Type B pancreatic cell (in vitro differentiated cells): Measurements from ENCODE around the gene FDXACB1. TPM values are rescaled to one million over a fixed set of nuclear protein-coding genes. Genes with fewer than 3 reads are reported as not detected.

ENCODE experiments used
- DNase-seq: peaks from one replicate; pipeline ENCODE4 v3.0.0; 2021; ENCODE audit warnings: mixed read lengths; ENCODE audit not compliant: unreplicated experiment; ENCODE audit errors: extremely low spot score
- H3K27ac Mint-ChIP-seq: 2 replicates; pipeline ENCODE4 v1.8.0; 2021; ENCODE audit warnings: mild to moderate bottlenecking, mixed read lengths
- H3K27me3 Mint-ChIP-seq: 2 replicates; pipeline ENCODE4 v1.8.0; 2021; ENCODE audit warnings: mixed read lengths
- H3K36me3 Mint-ChIP-seq: 2 replicates; pipeline ENCODE4 v1.8.0; 2021; ENCODE audit warnings: mixed read lengths
- H3K4me1 Mint-ChIP-seq: one replicate; pipeline ENCODE4 v1.8.0; 2021; ENCODE audit warnings: mixed read lengths; ENCODE audit not compliant: unreplicated experiment
- H3K4me3 Mint-ChIP-seq: 2 replicates; pipeline ENCODE4 v1.8.0; 2021; ENCODE audit warnings: mild to moderate bottlenecking, mixed read lengths
- H3K9me3 Mint-ChIP-seq: 2 replicates; pipeline ENCODE4 v1.8.0; 2021; ENCODE audit warnings: mixed read lengths
- total RNA-seq: library from RNA; stranded (reverse); gene quantifications from 2 replicates; pipeline ENCODE4 v1.2.1, GENCODE V29; 2021; ENCODE audit warnings: low replicate concordance
- TF ChIP-seq, protein P1 (sequence below): fragments of 200-600 bp; sonication (generic); conservative IDR thresholded peaks from 2 replicates; pipeline ENCODE4 v1.5.0; 2021; ENCODE audit warnings: antibody characterized with exemption, mild to moderate bottlenecking

Gene FDXACB1
- total RNA-seq, 1 donor from 2014 or later, result 2.9 TPM

GRCh38 chr11:111917312-111917711, 38.3 kb upstream of the FDXACB1 start:
- no peak overlapping the region for H3K27ac Mint-ChIP-seq
- H3K27me3 Mint-ChIP-seq, result no peaks in the 10 kb centered on the region
- no peak for DNase-seq
- no peak overlapping the region for H3K4me3 Mint-ChIP-seq
- TF ChIP-seq, protein P1, sequence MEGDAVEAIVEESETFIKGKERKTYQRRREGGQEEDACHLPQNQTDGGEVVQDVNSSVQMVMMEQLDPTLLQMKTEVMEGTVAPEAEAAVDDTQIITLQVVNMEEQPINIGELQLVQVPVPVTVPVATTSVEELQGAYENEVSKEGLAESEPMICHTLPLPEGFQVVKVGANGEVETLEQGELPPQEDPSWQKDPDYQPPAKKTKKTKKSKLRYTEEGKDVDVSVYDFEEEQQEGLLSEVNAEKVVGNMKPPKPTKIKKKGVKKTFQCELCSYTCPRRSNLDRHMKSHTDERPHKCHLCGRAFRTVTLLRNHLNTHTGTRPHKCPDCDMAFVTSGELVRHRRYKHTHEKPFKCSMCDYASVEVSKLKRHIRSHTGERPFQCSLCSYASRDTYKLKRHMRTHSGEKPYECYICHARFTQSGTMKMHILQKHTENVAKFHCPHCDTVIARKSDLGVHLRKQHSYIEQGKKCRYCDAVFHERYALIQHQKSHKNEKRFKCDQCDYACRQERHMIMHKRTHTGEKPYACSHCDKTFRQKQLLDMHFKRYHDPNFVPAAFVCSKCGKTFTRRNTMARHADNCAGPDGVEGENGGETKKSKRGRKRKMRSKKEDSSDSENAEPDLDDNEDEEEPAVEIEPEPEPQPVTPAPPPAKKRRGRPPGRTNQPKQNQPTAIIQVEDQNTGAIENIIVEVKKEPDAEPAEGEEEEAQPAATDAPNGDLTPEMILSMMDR, result no peak
- H3K4me1 Mint-ChIP-seq, result peaks cover 22% of the 10 kb centered on the region
- H3K9me3 Mint-ChIP-seq, result no peaks in the 10 kb centered on the region
- H3K36me3 Mint-ChIP-seq, result no peaks in the 10 kb centered on the region

GRCh38 chr11:111916768-111917167, 37.8 kb upstream of the FDXACB1 start:
- DNase-seq, result no peak
- H3K4me3 Mint-ChIP-seq, result no peak overlapping the region
- no peaks in the 10 kb centered on the region for H3K9me3 Mint-ChIP-seq
- H3K36me3 Mint-ChIP-seq, result no peaks in the 10 kb centered on the region
- peaks cover 26% of the 10 kb centered on the region for H3K4me1 Mint-ChIP-seq
- TF ChIP-seq, protein P1, result no peak
- H3K27me3 Mint-ChIP-seq, result no peaks in the 10 kb centered on the region
- no peak overlapping the region for H3K27ac Mint-ChIP-seq

- TF ChIP-seq, protein P1, result no peak
- peaks cover 33% of the 10 kb centered on the region for H3K4me1 Mint-ChIP-seq
- H3K36me3 Mint-ChIP-seq, result no peaks in the 10 kb centered on the region
- H3K9me3 Mint-ChIP-seq, result no peaks in the 10 kb centered on the region
- no peak overlapping the region for H3K27ac Mint-ChIP-seq
- DNase-seq, result no peak
- H3K4me3 Mint-ChIP-seq, result no peak overlapping the region
- peaks cover 4% of the 10 kb centered on the region for H3K27me3 Mint-ChIP-seq
Observed at GRCh38 chr11:111913997-111914396, 35.0 kb upstream of the FDXACB1 start.

DNA sequence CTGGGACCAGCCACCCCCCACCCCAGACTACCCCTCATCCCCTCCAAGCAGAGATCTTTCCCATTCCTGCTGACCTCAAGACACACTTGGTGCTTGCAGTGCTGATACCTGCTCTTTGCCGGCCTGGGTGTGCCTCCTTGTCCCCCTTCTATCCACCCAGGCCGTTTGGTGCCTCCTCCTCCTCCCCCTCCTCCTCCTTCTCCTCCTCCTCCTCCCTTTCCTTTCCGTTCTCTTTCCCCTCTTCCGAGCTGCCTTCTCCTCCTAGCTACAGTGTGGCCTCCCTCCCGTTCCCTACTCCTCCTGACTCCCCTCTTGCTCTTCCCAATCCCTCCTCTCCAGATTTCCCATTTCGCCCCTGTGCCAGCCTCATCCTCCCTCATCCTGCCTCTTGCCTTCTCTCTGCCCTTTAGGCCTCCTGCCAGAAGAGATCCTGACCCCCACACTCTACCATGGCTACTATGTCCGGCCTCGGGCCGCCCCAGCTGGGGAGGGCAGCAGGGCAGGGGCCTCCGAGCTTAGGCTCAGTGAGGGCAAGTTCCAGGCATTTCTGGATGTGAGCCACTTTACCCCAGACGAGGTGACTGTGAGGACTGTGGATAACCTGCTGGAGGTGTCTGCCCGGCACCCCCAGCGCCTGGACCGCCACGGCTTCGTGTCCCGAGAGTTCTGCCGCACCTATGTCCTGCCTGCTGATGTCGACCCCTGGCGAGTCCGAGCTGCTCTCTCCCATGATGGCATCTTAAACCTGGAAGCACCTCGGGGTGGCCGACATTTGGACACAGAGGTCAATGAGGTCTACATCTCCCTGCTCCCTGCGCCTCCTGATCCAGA, 34.3 kb upstream of the FDXACB1 start:
- DNase-seq, result no peak
- no peak overlapping the region for H3K4me3 Mint-ChIP-seq
- TF ChIP-seq, protein P1, result no peak
- H3K36me3 Mint-ChIP-seq, result no peaks in the 10 kb centered on the region
- peaks cover 27% of the 10 kb centered on the region for H3K4me1 Mint-ChIP-seq
- no peak overlapping the region for H3K27ac Mint-ChIP-seq
- H3K27me3 Mint-ChIP-seq, result peaks cover 4% of the 10 kb centered on the region
- H3K9me3 Mint-ChIP-seq, result no peaks in the 10 kb centered on the region

DNA sequence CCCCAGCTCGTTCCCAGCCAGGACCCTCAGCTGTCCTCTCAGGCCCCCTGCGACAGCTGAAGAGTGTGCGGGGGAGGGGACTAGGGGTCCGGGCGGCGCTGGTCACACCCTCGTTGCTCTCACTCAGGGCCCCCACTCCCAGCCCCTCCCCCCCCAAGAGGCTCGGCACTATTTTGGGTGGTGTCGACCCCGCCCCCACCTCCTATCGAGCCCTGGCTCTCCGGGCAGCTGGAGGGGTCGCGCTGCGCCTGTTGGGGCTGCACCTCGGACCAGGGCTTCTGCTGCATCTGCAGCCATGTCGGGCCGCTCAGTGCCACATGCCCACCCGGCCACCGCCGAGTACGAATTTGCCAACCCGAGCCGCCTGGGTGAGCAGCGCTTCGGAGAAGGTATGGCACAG, 33.6 kb upstream of the FDXACB1 start, which contains the start of gene HSPB2:
Gene HSPB2, plus strand, starts transcription at position 200 of the 400 bp plus-strand sequence. Its CDS starts 96 bp downstream, at position 296.
- H3K27me3 Mint-ChIP-seq, result peaks cover 4% of the 10 kb centered on the region
- TF ChIP-seq, protein P1, result no peak
- peak within 1 kb of the TSS; percentile 46 for H3K27ac Mint-ChIP-seq
- peaks cover 22% of the 10 kb centered on the region for H3K4me1 Mint-ChIP-seq
- H3K9me3 Mint-ChIP-seq, result no peaks in the 10 kb centered on the region
- DNase-seq, result no peak
- H3K36me3 Mint-ChIP-seq, result no peaks in the 10 kb centered on the region
- H3K4me3 Mint-ChIP-seq, result no peak within 1 kb of the TSS
